Measurements from ENCODE around the gene CCDC85C.

DNA sequence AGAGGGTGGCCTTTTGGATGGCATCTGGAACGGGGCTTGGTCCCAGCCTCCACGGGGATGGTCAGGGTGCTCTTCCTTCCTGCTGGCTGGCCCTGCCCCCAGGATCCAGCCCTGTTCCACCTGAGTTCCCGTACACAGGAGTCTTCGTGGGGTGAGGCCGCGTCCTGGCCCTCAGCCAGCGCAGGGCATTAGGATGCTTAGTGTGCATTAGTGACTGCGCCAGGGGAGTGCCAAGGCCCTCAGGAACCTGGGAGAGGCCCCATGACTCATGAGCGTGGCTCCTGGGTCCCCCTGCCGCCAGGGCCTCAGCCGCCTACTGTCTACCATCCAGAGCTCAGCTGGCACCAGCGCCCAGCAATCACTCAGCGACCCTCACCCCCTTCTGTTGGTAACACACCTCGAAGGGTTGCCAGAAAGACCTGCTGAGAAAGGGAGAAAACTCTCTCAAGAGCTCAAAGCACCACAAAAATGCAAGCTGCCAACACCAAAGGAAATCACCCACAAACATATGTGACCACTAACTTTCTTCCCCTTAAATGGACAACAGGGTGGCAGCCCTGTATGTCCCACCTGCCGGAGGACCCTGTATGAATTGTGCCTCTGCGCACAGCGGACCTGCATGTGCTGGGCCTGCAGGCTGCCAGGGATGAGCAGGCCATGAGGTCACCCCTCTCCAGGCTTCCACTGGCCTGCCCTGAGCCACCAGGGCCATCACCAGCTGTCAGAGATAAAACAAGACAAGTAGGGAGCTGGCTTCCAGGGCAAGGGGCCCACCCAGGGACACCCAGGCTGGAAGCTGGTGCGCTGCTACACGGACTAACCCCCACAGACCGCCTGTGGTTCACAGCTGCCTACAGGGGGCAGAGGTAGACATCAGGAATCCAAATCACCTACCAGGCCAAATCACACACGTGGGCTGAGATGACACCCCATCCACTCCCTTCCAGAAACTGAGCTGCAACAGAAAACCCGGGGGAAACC, 28.7 kb downstream of the CCDC85C start:
- TF ChIP-seq PHF8 (conservative IDR thresholded peaks at IDR 0.05; ENCODE audit: low read depth, low read length) (no peak), POLR2AphosphoS5 (IDR thresholded peaks at IDR 0.05; ENCODE audit: low read depth, low read length) (no peak), ASH2L (IDR thresholded peaks at IDR 0.05; ENCODE audit: low read length) (no peak), POLR2A (IDR thresholded peaks at IDR 0.05; ENCODE audit: control extremely low read depth in 1 of 2, low read depth in 2 of 2, low read length in 2 of 2) (no peak), CTBP2 (IDR thresholded peaks at IDR 0.05; ENCODE audit: borderline replicate concordance, insufficient read depth, insufficient read length, low read length) (no peak), MAFK (IDR thresholded peaks at IDR 0.05; ENCODE audit: low read depth, low read length) (no peak), EZH2 (IDR thresholded peaks at IDR 0.05; ENCODE audit: low read depth, low read length, severe bottlenecking) (no peak), RXRA (IDR thresholded peaks at IDR 0.05; ENCODE audit: insufficient read depth, low read depth, low read length) (no peak), SP1 (IDR thresholded peaks at IDR 0.05; ENCODE audit: low read depth, low read length) (no peak)
- TF ChIP-seq, protein P1, sequence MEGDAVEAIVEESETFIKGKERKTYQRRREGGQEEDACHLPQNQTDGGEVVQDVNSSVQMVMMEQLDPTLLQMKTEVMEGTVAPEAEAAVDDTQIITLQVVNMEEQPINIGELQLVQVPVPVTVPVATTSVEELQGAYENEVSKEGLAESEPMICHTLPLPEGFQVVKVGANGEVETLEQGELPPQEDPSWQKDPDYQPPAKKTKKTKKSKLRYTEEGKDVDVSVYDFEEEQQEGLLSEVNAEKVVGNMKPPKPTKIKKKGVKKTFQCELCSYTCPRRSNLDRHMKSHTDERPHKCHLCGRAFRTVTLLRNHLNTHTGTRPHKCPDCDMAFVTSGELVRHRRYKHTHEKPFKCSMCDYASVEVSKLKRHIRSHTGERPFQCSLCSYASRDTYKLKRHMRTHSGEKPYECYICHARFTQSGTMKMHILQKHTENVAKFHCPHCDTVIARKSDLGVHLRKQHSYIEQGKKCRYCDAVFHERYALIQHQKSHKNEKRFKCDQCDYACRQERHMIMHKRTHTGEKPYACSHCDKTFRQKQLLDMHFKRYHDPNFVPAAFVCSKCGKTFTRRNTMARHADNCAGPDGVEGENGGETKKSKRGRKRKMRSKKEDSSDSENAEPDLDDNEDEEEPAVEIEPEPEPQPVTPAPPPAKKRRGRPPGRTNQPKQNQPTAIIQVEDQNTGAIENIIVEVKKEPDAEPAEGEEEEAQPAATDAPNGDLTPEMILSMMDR (IDR thresholded peaks at IDR 0.05; ENCODE audit: control extremely low read depth in 1 of 3, insufficient read depth in 1 of 3, low read depth in 1 of 3, low read length in 3 of 3) = peak in 1 of 3 experiments; percentile 30; a peak in 1 of 4 replicates
- TF ChIP-seq, protein P2, sequence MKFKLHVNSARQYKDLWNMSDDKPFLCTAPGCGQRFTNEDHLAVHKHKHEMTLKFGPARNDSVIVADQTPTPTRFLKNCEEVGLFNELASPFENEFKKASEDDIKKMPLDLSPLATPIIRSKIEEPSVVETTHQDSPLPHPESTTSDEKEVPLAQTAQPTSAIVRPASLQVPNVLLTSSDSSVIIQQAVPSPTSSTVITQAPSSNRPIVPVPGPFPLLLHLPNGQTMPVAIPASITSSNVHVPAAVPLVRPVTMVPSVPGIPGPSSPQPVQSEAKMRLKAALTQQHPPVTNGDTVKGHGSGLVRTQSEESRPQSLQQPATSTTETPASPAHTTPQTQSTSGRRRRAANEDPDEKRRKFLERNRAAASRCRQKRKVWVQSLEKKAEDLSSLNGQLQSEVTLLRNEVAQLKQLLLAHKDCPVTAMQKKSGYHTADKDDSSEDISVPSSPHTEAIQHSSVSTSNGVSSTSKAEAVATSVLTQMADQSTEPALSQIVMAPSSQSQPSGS (IDR thresholded peaks at IDR 0.05; ENCODE audit: low read length) = no peak

Data from H1 (cell line).